Aorta (tissue), 5 donors: ENCODE data around the gene SAV1. TPM values are rescaled to one million over a fixed set of nuclear protein-coding genes. Genes with fewer than 3 reads are reported as not detected.
A peak's percentile ranks its signal among the peaks of the same experiment; 100 is the strongest.
"Not testable (repeated sequence)": the region's sequence is repeated elsewhere in the genome, so short reads cannot be mapped to it uniquely, and the experiment has no call there.

Experiments used
- ATAC-seq: fragments of 200-7000 bp; cut with Tn5 transposase; one replicate; pipeline ENCODE4 v1.9.1; 2022; ENCODE audit warnings: moderate library complexity; ENCODE audit not compliant: low FRiP score
- DNase-seq, 2 donors: peaks; one replicate each; pipeline ENCODE4 v3.0.0-alpha.2; 2020
- H3K27ac ChIP-seq, 2 donors: one replicate each; pipeline ENCODE4 v1.5.1; 2013; ENCODE audit warnings: low read length in 2 of 2, mild to moderate bottlenecking in 2 of 2, moderate library complexity in 2 of 2, control low read depth in 1 of 2, inconsistent platforms in 1 of 2, low read depth in 1 of 2
- H3K27me3 ChIP-seq, 2 donors: one replicate each; pipeline ENCODE4 v1.6.1; 2013; ENCODE audit warnings: control low read depth in 1 of 2, low read length in 1 of 2, mild to moderate bottlenecking in 1 of 2, moderate library complexity in 1 of 2; ENCODE audit not compliant: insufficient read depth in 2 of 2, control insufficient read depth in 1 of 2
- H3K36me3 ChIP-seq, 2 donors: one replicate each; pipeline ENCODE4 v1.6.1; 2013; ENCODE audit warnings: control low read depth in 1 of 2, low read length in 1 of 2, mild to moderate bottlenecking in 1 of 2; ENCODE audit not compliant: insufficient read depth in 2 of 2, control insufficient read depth in 1 of 2
- H3K4me1 ChIP-seq, 2 donors: one replicate each; pipeline ENCODE4 v1.6.1; 2013; ENCODE audit warnings: low read length in 2 of 2, control low read depth in 1 of 2, mild to moderate bottlenecking in 1 of 2, moderate library complexity in 1 of 2; ENCODE audit not compliant: insufficient read depth in 2 of 2, control insufficient read depth in 1 of 2
- H3K4me3 ChIP-seq, 2 donors: one replicate each; pipeline ENCODE4 v1.5.1; 2013; ENCODE audit warnings: low read length in 2 of 2, control low read depth in 1 of 2, mild to moderate bottlenecking in 1 of 2
- H3K9me3 ChIP-seq: one replicate; pipeline ENCODE4 v1.6.1; 2013; ENCODE audit warnings: mild to moderate bottlenecking, low read length; ENCODE audit not compliant: control insufficient read depth
- WGBS, 2 donors: extraction: QIAGEN DNeasy Blood & Tissue Kit; methylation state at CpG; one replicate each; pipeline ENCODE4 v1.1.7; 2013; 5-methylcytosine and 5-hydroxymethylcytosine counted together
- intact Hi-C, 2 donors: fragments of 100-400 bp; cut with DNase I; formaldehyde crosslinking; loops; one replicate each; pipeline versions ENCODE4 v1.14.2 to v1.15.0; 2022
- polyA plus RNA-seq, 2 donors: library from polyadenylated mRNA; stranded (reverse); fragments of 200-250 nt; gene quantifications; one replicate each; pipeline ENCODE4 v1.2.3, GENCODE V29; 2013
- total RNA-seq, 2 donors: library from RNA; stranded (reverse); fragmentation: NEBNext Ultra II Directional; extraction: Animal tissue kit (Norgen Biotek cat#: 25700); gene quantifications; one replicate each; pipeline ENCODE4 v1.2.1, GENCODE V29; 2021
- donor health status: healthy with polysubstance abuse.
- donor health status: Bipolar disorder and iron deficiency.
- donor health status: DM: no; HTN: no; CAD: no.
- donor health status: DM: no; HTN: no; CAD: no.
- donor health status: DM: yes; HTN: yes; CAD: no.

SAV1 gene
- total and polyA plus RNA-seq, 4 donors: 27.4 to 65.4 (median 42.3) TPM

DNA sequence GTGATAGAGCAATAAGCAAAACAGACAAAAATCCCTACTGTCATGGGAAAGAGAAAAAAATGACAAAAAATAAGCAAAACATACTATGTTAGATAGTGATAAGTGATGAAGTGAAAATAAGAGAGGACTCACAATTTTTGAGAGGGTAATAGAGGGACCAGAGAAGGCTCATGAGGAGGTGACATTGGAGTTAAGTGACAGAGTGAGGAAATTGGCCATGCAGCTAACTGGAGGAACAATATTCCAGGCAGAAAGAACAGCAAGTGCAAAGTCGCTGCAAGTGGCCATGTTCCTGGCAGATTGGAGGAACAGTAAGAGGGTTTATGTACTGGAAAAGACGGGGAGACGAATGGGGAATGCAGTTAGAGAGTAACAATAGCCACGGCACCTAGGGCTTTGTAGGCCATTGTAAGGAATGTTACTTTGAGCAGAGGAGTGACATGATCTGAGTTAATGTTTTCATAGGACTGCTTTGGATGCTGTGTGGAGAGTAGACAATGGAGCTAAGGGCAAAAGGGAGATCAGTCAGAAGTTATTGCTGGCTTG, 1.4 kb upstream of the SAV1 start:
- intact Hi-C loops: loop anchor here (5.0 kb wide), 2 partner anchors 103 to 108 kb away; no protein-coding TSS in a partner anchor
- 79 to 85% methylated on average over 4 of the region's 4 CpGs for WGBS, 2 donors

DNA sequence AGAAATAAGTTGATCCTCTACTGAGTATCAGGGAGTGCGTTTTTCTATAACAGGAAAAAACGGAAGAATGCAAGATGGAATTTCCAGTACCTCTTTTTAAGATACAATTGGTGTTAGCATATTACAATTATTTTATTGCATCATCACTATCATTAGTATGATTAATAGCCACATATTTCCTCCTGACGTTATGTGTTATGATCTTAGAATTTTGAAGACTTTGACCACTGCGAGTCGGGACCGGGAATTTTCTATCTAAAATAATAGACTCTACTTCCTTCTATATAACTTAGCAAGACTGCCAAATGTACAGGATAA, 679 bp upstream of the SAV1 start:
- peak overlapping the region in 1 of 2 donors; percentile 98 for H3K27ac ChIP-seq
- intact Hi-C loops: loop anchor here (5.0 kb wide), 2 partner anchors 104 to 109 kb away; no protein-coding TSS in a partner anchor
- H3K4me3 ChIP-seq: peak overlapping the region; percentile 65 to 99
- H3K27me3 ChIP-seq: no peaks in the 10 kb centered on the region
- no peaks in the 10 kb centered on the region for H3K9me3 ChIP-seq
- H3K36me3 ChIP-seq: no peaks in the 10 kb centered on the region
- no peak for DNase-seq
- ATAC-seq: no peak
- 2% methylated on average over 6 of the region's 6 CpGs for WGBS, 2 donors
- H3K4me1 ChIP-seq: no peaks in the 10 kb centered on the region

More for the DNA sequence above, 1.4 kb upstream of the SAV1 start:
- Histone ChIP-seq H3K9me3 (no peaks in the 10 kb centered on the region), H3K36me3 (no peaks in the 10 kb centered on the region), H3K27me3 (no peaks in the 10 kb centered on the region), H3K4me1 (no peaks in the 10 kb centered on the region), H3K4me3 (no peak overlapping the region), H3K27ac (peak overlapping the region in 1 of 2 donors; percentile 17)
- DNase-seq: no peak
- no peak for ATAC-seq

DNA sequence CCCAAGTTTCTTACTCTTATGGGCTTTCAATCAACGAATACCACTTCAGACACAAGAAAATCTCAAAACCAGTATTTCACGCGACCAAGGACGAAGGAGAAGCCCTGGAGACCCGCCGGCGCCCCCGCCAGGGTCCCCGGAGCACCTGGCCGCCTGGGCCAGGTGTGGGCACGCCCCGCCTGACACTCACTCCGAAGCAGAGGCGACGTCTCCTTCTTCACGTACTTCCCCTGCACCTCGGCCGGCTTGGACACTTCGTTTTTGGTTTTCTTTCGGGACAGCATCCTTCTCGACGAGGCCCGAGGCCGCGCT, 466 bp downstream of the SAV1 start:
- no peaks in the 10 kb centered on the region for H3K4me1 ChIP-seq
- H3K9me3 ChIP-seq: no peaks in the 10 kb centered on the region
- intact Hi-C loops: loop anchor here (5.0 kb wide), 2 partner anchors 105 to 110 kb away; no protein-coding TSS in a partner anchor
- no peaks in the 10 kb centered on the region for H3K36me3 ChIP-seq
- peak in 1 of 2 donors; percentile 56 for DNase-seq
- ATAC-seq: peak; percentile 33
- peak overlapping the region; percentile 67 to 99 for H3K4me3 ChIP-seq
- 1% methylated on average over 25 of the region's 25 CpGs for WGBS, 2 donors
- H3K27ac ChIP-seq: peak overlapping the region; percentile 92 to 99
- H3K27me3 ChIP-seq: no peaks in the 10 kb centered on the region

DNA sequence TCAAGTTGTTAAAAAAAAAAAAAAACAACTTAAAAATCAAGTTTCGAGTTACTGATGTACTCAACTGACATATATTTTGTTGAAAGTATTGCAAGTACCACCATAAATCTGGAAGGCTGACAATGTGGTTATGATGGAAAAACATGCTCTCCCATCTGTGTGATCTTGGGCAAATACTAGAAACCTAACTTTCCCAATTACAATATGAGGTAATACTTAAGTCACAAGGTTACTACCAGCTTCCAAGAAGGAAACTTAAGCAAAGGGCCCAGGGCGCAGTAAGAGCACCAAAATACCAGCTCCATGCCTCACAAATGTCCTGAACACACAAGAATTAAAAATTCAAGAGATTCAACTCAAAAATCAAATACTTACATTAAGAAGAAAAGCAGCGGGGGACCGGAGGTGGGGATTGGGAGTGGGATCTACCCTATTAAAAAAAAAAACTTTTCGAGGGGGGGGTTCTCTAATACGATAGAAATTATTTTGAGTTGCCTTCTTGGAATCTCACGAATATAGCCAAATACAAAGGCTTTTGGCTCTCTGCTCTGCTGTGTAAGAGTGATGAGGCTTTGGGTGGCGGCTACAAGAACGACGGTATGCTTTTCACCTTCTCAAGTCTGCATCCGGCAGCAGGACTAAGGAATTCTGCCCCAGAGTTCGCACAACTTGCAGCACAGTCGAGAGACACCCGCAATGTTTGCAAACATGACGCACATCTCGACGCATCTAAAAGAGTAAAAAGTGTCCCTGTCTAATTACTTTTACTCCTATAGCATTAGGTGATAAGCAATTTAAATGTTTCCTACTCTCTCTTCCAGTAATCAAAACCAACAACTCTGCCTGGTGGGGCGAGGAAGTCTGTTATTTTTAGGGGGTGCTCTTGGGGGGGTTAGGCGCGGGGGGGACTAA, 1.1 kb downstream of the SAV1 start:
- Histone ChIP-seq H3K9me3 (no peaks in the 10 kb centered on the region), H3K36me3 (no peaks in the 10 kb centered on the region), H3K27me3 (no peaks in the 10 kb centered on the region), H3K27ac (peak overlapping the region; percentile 92 to 99), H3K4me1 (no peaks in the 10 kb centered on the region), H3K4me3 (peak overlapping the region; percentile 67 to 99)
- intact Hi-C loops: loop anchor here (5.0 kb wide), 2 partner anchors 105 to 110 kb away; no protein-coding TSS in a partner anchor
- DNase-seq (no peak), ATAC-seq (peak; percentile 70)
- 0 to 1% methylated on average over 20 of the region's 20 CpGs for WGBS, 2 donors

DNA sequence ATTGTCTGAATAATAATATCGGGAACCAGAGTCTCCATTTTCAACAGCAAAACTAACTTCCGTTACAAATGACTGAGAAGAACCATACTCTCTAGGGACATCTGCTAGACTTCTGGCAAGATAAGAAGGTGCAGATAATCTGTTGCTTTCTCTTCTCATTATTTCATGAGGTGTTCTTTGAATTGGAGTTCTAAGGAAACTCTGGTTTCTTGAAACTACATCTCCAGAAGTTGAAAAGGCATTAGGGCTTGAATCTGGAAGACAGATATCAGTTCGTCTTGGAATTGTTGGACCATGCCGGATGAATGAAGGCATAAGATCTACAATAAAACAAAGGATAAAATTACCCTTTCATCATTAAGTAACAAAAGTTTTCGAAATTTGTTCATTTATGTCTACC, 2.8 kb downstream of the SAV1 start:
- DNase-seq, H3K4me1 ChIP-seq, H3K9me3 ChIP-seq, H3K36me3 ChIP-seq, H3K27me3 ChIP-seq, ATAC-seq, H3K4me3 ChIP-seq, H3K27ac ChIP-seq: not testable (repeated sequence)
- WGBS, 2 donors: 66 to 71% methylated on average over 5 of the region's 5 CpGs
- intact Hi-C loops: loop anchor here (5.0 kb wide), 2 partner anchors 107 to 112 kb away; no protein-coding TSS in a partner anchor

DNA sequence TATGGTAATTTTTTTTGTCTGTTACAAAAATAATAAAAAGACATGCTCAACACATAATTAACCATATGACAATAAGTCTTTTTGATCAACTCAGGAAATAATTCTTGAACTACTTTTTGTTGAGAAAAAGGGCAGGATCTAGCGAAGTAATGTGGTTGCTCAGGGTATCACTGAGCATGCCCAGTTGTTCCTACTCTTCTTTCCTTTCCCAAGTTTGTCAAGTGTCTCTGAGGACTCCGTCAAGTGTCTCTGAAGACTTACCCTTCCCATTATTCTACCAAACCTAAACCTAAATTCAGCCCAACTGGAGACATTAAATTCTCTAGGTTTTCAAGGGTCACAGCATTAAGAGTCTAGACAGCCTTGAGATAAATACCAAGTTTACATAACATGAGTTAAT, 3.5 kb downstream of the SAV1 start:
- intact Hi-C loops, H3K9me3 ChIP-seq, H3K4me1 ChIP-seq, ATAC-seq, H3K36me3 ChIP-seq, H3K27me3 ChIP-seq, H3K27ac ChIP-seq, H3K4me3 ChIP-seq, DNase-seq: not testable (repeated sequence)
- 95 to 96% methylated on average over 2 of the region's 2 CpGs for WGBS, 2 donors

DNA sequence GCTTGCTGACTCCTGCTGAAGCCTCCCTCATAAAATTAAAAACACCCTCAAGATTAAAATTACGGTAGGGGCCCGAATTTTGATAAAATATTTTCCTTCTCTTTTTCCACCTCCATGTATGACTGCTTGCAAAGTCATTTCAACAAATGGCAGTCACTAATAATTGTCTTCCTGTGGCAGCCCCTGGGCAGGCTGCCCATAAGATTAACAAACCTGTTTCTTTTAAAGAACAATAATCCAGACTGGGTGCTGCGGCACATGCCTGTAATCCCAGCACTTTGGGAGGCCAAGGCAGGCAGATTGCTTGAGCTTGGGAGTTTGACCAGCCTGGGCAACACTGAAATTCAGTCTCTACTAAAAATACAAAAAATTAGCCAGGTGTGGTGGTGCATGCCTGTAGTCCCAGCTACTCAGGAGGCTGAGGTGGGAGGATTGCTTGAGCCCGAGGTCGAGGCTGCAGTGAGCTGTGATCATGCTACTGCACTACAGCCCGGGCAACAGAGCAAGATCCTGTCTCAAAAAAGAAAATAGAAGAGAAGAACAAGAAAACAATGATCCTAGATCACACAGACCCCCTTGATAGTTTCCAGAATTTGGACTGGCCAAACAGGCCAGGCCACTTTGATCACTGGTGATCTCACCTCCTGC, 8.7 kb downstream of the SAV1 start:
- no peaks in the 10 kb centered on the region for H3K36me3 ChIP-seq
- no peak overlapping the region for H3K4me3 ChIP-seq
- intact Hi-C loops: no loop called here
- no peak for DNase-seq
- 56 to 57% methylated on average over 6 of the region's 6 CpGs for WGBS, 2 donors
- no peaks in the 10 kb centered on the region for H3K27me3 ChIP-seq
- H3K9me3 ChIP-seq: no peaks in the 10 kb centered on the region
- no peak for ATAC-seq
- peaks cover 0 to 14% of the 10 kb centered on the region in 2 donors for H3K4me1 ChIP-seq
- peak overlapping the region in 1 of 2 donors; percentile 6 for H3K27ac ChIP-seq

DNA sequence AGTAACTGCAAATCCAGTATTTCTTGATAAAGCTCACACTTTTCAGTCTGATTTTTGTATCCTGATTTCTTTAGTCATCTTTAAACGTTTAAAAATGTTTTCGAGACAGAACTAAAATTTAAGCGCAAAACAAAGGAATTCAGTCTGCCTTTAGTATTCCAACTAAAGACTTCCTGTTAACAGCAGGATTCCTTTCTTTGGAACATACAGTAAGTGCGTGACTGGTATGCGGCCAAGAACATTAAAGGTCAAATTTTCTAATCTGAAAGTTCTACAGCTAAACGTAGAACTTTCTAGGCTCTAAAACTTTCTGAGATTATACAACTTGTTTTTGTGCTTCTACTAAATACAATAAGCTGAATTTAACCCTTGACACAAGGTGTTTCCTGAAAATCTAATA, 9.9 kb downstream of the SAV1 start:
- Histone ChIP-seq H3K27ac (no peak overlapping the region), H3K4me3 (no peak overlapping the region), H3K36me3 (no peaks in the 10 kb centered on the region), H3K9me3 (no peaks in the 10 kb centered on the region), H3K27me3 (no peaks in the 10 kb centered on the region), H3K4me1 (peaks cover 0 to 15% of the 10 kb centered on the region in 2 donors)
- WGBS, 2 donors: 1 to 5% methylated on average over 6 of the region's 6 CpGs
- ATAC-seq (no peak), DNase-seq (no peak)
- intact Hi-C loops: no loop called here
